Thymus (tissue), 14 donors: ENCODE measurements around the gene SLC35A4. TPM values are rescaled to one million over a fixed set of nuclear protein-coding genes. Genes with fewer than 3 reads are reported as not detected.
A peak's percentile ranks its signal among the peaks of the same experiment; 100 is the strongest.

ENCODE experiments used
- DNase-seq, 9 donors: peaks; one replicate each; pipeline ENCODE4 v3.0.0-alpha.2; 2013; ENCODE audit warnings: low spot score in 9 of 9, low read depth in 6 of 9, missing footprints in 1 of 9
- H3K27ac ChIP-seq, 2 donors: one replicate each; pipeline ENCODE4 v1.5.1; 2013; ENCODE audit warnings: control low read depth in 1 of 2, low read depth in 1 of 2, low read length in 1 of 2, mild to moderate bottlenecking in 1 of 2, moderate library complexity in 1 of 2
- H3K27me3 ChIP-seq, 2 donors: one replicate each; pipeline ENCODE4 v1.5.1; 2013; ENCODE audit warnings: low read length in 1 of 2; ENCODE audit not compliant: control insufficient read depth in 2 of 2, insufficient read depth in 1 of 2
- H3K36me3 ChIP-seq, 2 donors: one replicate each; pipeline ENCODE4 v1.5.1; 2013; ENCODE audit warnings: low read length in 1 of 2, mild to moderate bottlenecking in 1 of 2, moderate library complexity in 1 of 2; ENCODE audit not compliant: control insufficient read depth in 2 of 2, insufficient read depth in 2 of 2
- H3K4me1 ChIP-seq, 2 donors: one replicate each; pipeline ENCODE4 v1.5.1; 2013; ENCODE audit warnings: low read length in 2 of 2; ENCODE audit not compliant: control insufficient read depth in 2 of 2, insufficient read depth in 2 of 2
- H3K4me3 ChIP-seq, 2 donors: one replicate each; pipeline ENCODE4 v1.5.1; 2013; ENCODE audit warnings: low read length in 2 of 2, control low read depth in 1 of 2, mild to moderate bottlenecking in 1 of 2
- H3K9me3 ChIP-seq, 2 donors: one replicate each; pipeline ENCODE4 v1.5.1; 2013; ENCODE audit warnings: low read length in 1 of 2, mild to moderate bottlenecking in 1 of 2; ENCODE audit not compliant: control insufficient read depth in 2 of 2, insufficient read depth in 1 of 2
- WGBS: extraction: QIAGEN DNeasy Blood & Tissue Kit; methylation state at CpG from one replicate; pipeline ENCODE4 v1.1.7; 2013; 5-methylcytosine and 5-hydroxymethylcytosine counted together
- long read RNA-seq, 10 donors: transcript quantifications; one replicate each; lab custom pipeline, GENCODE V29; 2026
- polyA plus RNA-seq: library from polyadenylated mRNA; stranded (reverse); fragments of 200-250 nt; gene quantifications from one replicate; pipeline ENCODE4 v1.2.3, GENCODE V29; 2013
- total RNA-seq: library from RNA; stranded (reverse); fragments of 120-200 nt; gene quantifications from one replicate; pipeline ENCODE4 v1.2.4, GENCODE V29; 2013
- donor health status: healthy.

Gene SLC35A4
- total RNA-seq, result 10.1 TPM
- polyA plus RNA-seq, result 28.0 TPM
- long read RNA-seq, donor 1, partial matches to known transcripts, result 0 of 2 reads
- long read RNA-seq, donor 1, other reads (novel, unspliced or antisense), result 0 of 2 reads
- long read RNA-seq, donor 2, result 0 reads
- long read RNA-seq, donor 3, transcript SLC35A4-201 (3 exons, 3,041 nt), result major isoform, 22 of 30 reads
- long read RNA-seq, donor 3, transcript SLC35A4-202 (2 exons, 3,617 nt), result minor isoform, 8 of 30 reads
- long read RNA-seq, donor 3, partial matches to known transcripts, result 0 of 30 reads
- long read RNA-seq, donor 3, other reads (novel, unspliced or antisense), result 0 of 30 reads
- long read RNA-seq, donor 4, transcript SLC35A4-201 (3 exons, 3,041 nt), result major isoform, 13 of 36 reads
- long read RNA-seq, donor 4, partial matches to known transcripts, result 23 of 36 reads
- long read RNA-seq, donor 4, other reads (novel, unspliced or antisense), result 0 of 36 reads
- long read RNA-seq, donor 5, transcript SLC35A4-201 (3 exons, 3,041 nt), result major isoform, 29 of 33 reads
- long read RNA-seq, donor 5, partial matches to known transcripts, result 0 of 33 reads
- long read RNA-seq, donor 5, other reads (novel, unspliced or antisense), result 0 of 33 reads
- long read RNA-seq, donor 6, transcript SLC35A4-201 (3 exons, 3,041 nt), result major isoform, 19 of 20 reads
- long read RNA-seq, donor 6, partial matches to known transcripts, result 0 of 20 reads
- long read RNA-seq, donor 6, other reads (novel, unspliced or antisense), result 0 of 20 reads
- long read RNA-seq, donor 7, transcript SLC35A4-201 (3 exons, 3,041 nt), result major isoform, 30 of 32 reads
- long read RNA-seq, donor 7, partial matches to known transcripts, result 0 of 32 reads
- long read RNA-seq, donor 7, other reads (novel, unspliced or antisense), result 0 of 32 reads
- long read RNA-seq, donor 8, transcript SLC35A4-201 (3 exons, 3,041 nt), result major isoform, 15 of 16 reads
- long read RNA-seq, donor 8, partial matches to known transcripts, result 0 of 16 reads
- long read RNA-seq, donor 8, other reads (novel, unspliced or antisense), result 0 of 16 reads
- long read RNA-seq, donor 9, transcript SLC35A4-201 (3 exons, 3,041 nt), result major isoform, 18 of 22 reads
- long read RNA-seq, donor 9, partial matches to known transcripts, result 0 of 22 reads
- long read RNA-seq, donor 9, other reads (novel, unspliced or antisense), result 0 of 22 reads
- long read RNA-seq, donor 10, transcript SLC35A4-201 (3 exons, 3,041 nt), result major isoform, 7 of 8 reads
- long read RNA-seq, donor 10, partial matches to known transcripts, result 0 of 8 reads
- long read RNA-seq, donor 10, other reads (novel, unspliced or antisense), result 0 of 8 reads

- peak; percentile 89 to 98 (median 95) for DNase-seq
- Histone ChIP-seq H3K27ac (peak within 1 kb of the TSS; percentile 89 to 92), H3K36me3 (peaks cover 19 to 39% of the 10 kb centered on the region in 2 donors), H3K27me3 (no peaks in the 10 kb centered on the region), H3K9me3 (no peaks in the 10 kb centered on the region), H3K4me1 (peaks cover 20 to 22% of the 10 kb centered on the region in 2 donors), H3K4me3 (peak within 1 kb of the TSS; percentile 69 to 89)
- WGBS, result under 1% methylated on average over 74 of the region's 74 CpGs
These were observed at the start of gene SLC35A4, which contains the start of gene APBB3 for GRCh38 chr5:140564196-140565023. TSS of gene SLC35A4 (plus strand) at chr5:140564828. CDS start at chr5:140567170, 2,342 bp downstream. TSS of gene APBB3 (minus strand) at chr5:140564598. CDS start at chr5:140564245, 353 bp downstream.

GRCh38 chr5:140524003-140524402, 40.6 kb upstream of the SLC35A4 start:
- no peak for DNase-seq
- Histone ChIP-seq H3K4me1 (no peaks in the 10 kb centered on the region), H3K4me3 (no peak overlapping the region), H3K9me3 (no peaks in the 10 kb centered on the region), H3K27me3 (no peaks in the 10 kb centered on the region), H3K27ac (no peak overlapping the region), H3K36me3 (peaks cover 28 to 43% of the 10 kb centered on the region in 2 donors)
- WGBS, result 96% methylated on average over 2 of the region's 2 CpGs

GRCh38 chr5:140540227-140540626, 24.4 kb upstream of the SLC35A4 start:
- WGBS, result 100% methylated on average over 1 of the region's 1 CpG

GRCh38 chr5:140542972-140543371, 21.7 kb upstream of the SLC35A4 start:
- no peaks in the 10 kb centered on the region for H3K9me3 ChIP-seq
- no peaks in the 10 kb centered on the region for H3K27me3 ChIP-seq
- no peak overlapping the region for H3K27ac ChIP-seq
- H3K4me3 ChIP-seq, result no peak overlapping the region
- no peak for DNase-seq
- H3K36me3 ChIP-seq, result peaks cover 8 to 60% of the 10 kb centered on the region in 2 donors
- peaks cover 4 to 13% of the 10 kb centered on the region in 2 donors for H3K4me1 ChIP-seq
- WGBS, result 96% methylated on average over 5 of the region's 5 CpGs

More at GRCh38 chr5:140540227-140540626, 24.4 kb upstream of the SLC35A4 start:
- no peak overlapping the region for H3K4me3 ChIP-seq
- no peaks in the 10 kb centered on the region for H3K4me1 ChIP-seq
- H3K9me3 ChIP-seq, result no peaks in the 10 kb centered on the region
- peaks cover 16 to 78% of the 10 kb centered on the region in 2 donors for H3K36me3 ChIP-seq
- no peaks in the 10 kb centered on the region for H3K27me3 ChIP-seq
- no peak overlapping the region for H3K27ac ChIP-seq
- DNase-seq, result no peak

GRCh38 chr5:140544986-140545385, 19.6 kb upstream of the SLC35A4 start:
- Histone ChIP-seq H3K27ac (no peak overlapping the region), H3K27me3 (no peaks in the 10 kb centered on the region), H3K9me3 (no peaks in the 10 kb centered on the region), H3K36me3 (peaks cover 18 to 54% of the 10 kb centered on the region in 2 donors), H3K4me3 (no peak overlapping the region), H3K4me1 (peaks cover 9 to 30% of the 10 kb centered on the region in 2 donors)
- 98% methylated on average over 7 of the region's 7 CpGs for WGBS
- no peak for DNase-seq

GRCh38 chr5:140545606-140546005, 19.0 kb upstream of the SLC35A4 start:
- no peak overlapping the region for H3K27ac ChIP-seq
- no peak for DNase-seq
- WGBS, result 98% methylated on average over 10 of the region's 10 CpGs
- H3K27me3 ChIP-seq, result no peaks in the 10 kb centered on the region
- H3K9me3 ChIP-seq, result no peaks in the 10 kb centered on the region
- H3K4me3 ChIP-seq, result no peak overlapping the region
- H3K4me1 ChIP-seq, result peaks cover 9 to 30% of the 10 kb centered on the region in 2 donors
- H3K36me3 ChIP-seq, result peaks cover 24 to 54% of the 10 kb centered on the region in 2 donors

GRCh38 chr5:140546851-140547507, 17.6 kb upstream of the SLC35A4 start:
- H3K9me3 ChIP-seq, result no peaks in the 10 kb centered on the region
- H3K27ac ChIP-seq, result peak overlapping the region; percentile 39 to 73
- H3K4me3 ChIP-seq, result peak overlapping the region; percentile 54 to 64
- H3K36me3 ChIP-seq, result peaks cover 30 to 54% of the 10 kb centered on the region in 2 donors
- 77% methylated on average over 13 of the region's 13 CpGs for WGBS
- H3K4me1 ChIP-seq, result peaks cover 9 to 30% of the 10 kb centered on the region in 2 donors
- DNase-seq, result no peak
- no peaks in the 10 kb centered on the region for H3K27me3 ChIP-seq
